Smooth muscle cell of the umbilical artery (primary cell): ENCODE measurements around the gene CFAP107. TPM values are rescaled to one million over a fixed set of nuclear protein-coding genes. Genes with fewer than 3 reads are reported as not detected.

Experiments used
- total RNA-seq: library from RNA; depleted of rRNA; stranded (reverse); fragments of >200 nt; gene quantifications from 2 replicates; pipeline ENCODE4 v1.2.3, GENCODE V29; 2014

CFAP107 gene, protein sequence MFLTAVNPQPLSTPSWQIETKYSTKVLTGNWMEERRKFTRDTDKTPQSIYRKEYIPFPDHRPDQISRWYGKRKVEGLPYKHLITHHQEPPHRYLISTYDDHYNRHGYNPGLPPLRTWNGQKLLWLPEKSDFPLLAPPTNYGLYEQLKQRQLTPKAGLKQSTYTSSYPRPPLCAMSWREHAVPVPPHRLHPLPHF
- total RNA-seq = not detected in 2 replicates

GRCh38 chr1:12745992-12746323 lies at the start of gene CFAP107:
Gene CFAP107, plus strand, starts transcription at chr1:12746200. Its CDS starts 231 bp downstream, at chr1:12746431.

GRCh38 chr1:12715896-12716437 lies 30.0 kb upstream of the CFAP107 start, which contains the start of gene AADACL3:
Gene AADACL3, plus strand, starts transcription at chr1:12716110. Its CDS starts 67 bp downstream, at chr1:12716177.

GRCh38 chr1:12773438-12773837 lies 27.4 kb downstream of the CFAP107 start, which contains the start of gene PRAMEF12:
Gene PRAMEF12, plus strand, starts transcription at chr1:12773738. Its CDS starts 1,130 bp downstream, at chr1:12774868.

GRCh38 chr1:12791097-12791496 lies 45.1 kb downstream of the CFAP107 start, which contains the start of gene PRAMEF1:
Gene PRAMEF1, plus strand, starts transcription at chr1:12791397. Its CDS starts 1,831 bp downstream, at chr1:12793228.

Other genes starting within 250 kb of the CFAP107 start
- 160 and 520 TPM in 2 replicates for gene DHRS3, start 128.0 kb upstream of the CFAP107 start, total RNA-seq
- gene AADACL4, start 102.1 kb upstream of the CFAP107 start, total RNA-seq = not detected in 2 replicates
- not detected in 2 replicates for gene AADACL3, start 30.1 kb upstream of the CFAP107 start, total RNA-seq
- gene PRAMEF12, start 27.5 kb downstream of the CFAP107 start, total RNA-seq = not detected in 2 replicates
- gene PRAMEF1, start 45.2 kb downstream of the CFAP107 start, total RNA-seq = not detected in 2 replicates
- not detected in 2 replicates for gene PRAMEF11, start 85.2 kb downstream of the CFAP107 start, total RNA-seq
- gene HNRNPCL1, start 102.5 kb downstream of the CFAP107 start, total RNA-seq = not detected in 2 replicates
- gene PRAMEF2, start 110.9 kb downstream of the CFAP107 start, total RNA-seq = not detected in 2 replicates
- not detected in 2 replicates for gene PRAMEF4, start 140.0 kb downstream of the CFAP107 start, total RNA-seq
- gene PRAMEF10, start 152.1 kb downstream of the CFAP107 start, total RNA-seq = not detected in 2 replicates
- not detected in 2 replicates for gene PRAMEF7, start 170.4 kb downstream of the CFAP107 start, total RNA-seq
- gene PRAMEF6, start 201.4 kb downstream of the CFAP107 start, total RNA-seq = not detected in 2 replicates